Neural crest cell (in vitro differentiated cells): Measurements from ENCODE around the gene TWF2. TPM values are rescaled to one million over a fixed set of nuclear protein-coding genes. Genes with fewer than 3 reads are reported as not detected.
A peak's percentile ranks its signal among the peaks of the same experiment; 100 is the strongest.

Source experiments
- DNase-seq: peaks from one replicate; pipeline ENCODE4 v3.0.0; 2021; ENCODE audit warnings: low read depth, mixed read lengths, low spot score
- H3K27ac Mint-ChIP-seq: one replicate; pipeline ENCODE4 v1.8.0; 2021; ENCODE audit warnings: mild to moderate bottlenecking, mixed read lengths; ENCODE audit not compliant: unreplicated experiment
- H3K27me3 Mint-ChIP-seq: 2 replicates; pipeline ENCODE4 v1.8.0; 2021; ENCODE audit warnings: low read depth, mild to moderate bottlenecking, mixed read lengths
- H3K36me3 Mint-ChIP-seq: 2 replicates; pipeline ENCODE4 v1.8.0; 2021; ENCODE audit warnings: low read depth, mild to moderate bottlenecking, mixed read lengths
- H3K4me1 Mint-ChIP-seq: 2 replicates; pipeline ENCODE4 v1.8.0; 2021; ENCODE audit warnings: mixed read lengths
- H3K4me3 Mint-ChIP-seq: one replicate; pipeline ENCODE4 v1.8.0; 2021; ENCODE audit warnings: mild to moderate bottlenecking, mixed read lengths
- H3K9me3 Mint-ChIP-seq: 2 replicates; pipeline ENCODE4 v1.8.0; 2021; ENCODE audit warnings: mixed read lengths
- CTCF ChIP-seq: fragments of 200-600 bp; sonication (generic); conservative IDR thresholded peaks from 2 replicates; pipeline ENCODE4 v1.5.0; 2021; ENCODE audit warnings: antibody characterized with exemption, mild to moderate bottlenecking
- total RNA-seq: library from RNA; stranded (reverse); gene quantifications from 2 replicates; pipeline ENCODE4 v1.2.1, GENCODE V29; 2021

The TWF2 gene
- total RNA-seq, 1 donor from 2014 or later, result 31.7 TPM

- TF ChIP-seq CTCF, result no peak
- peaks cover 2% of the 10 kb centered on the region for H3K27me3 Mint-ChIP-seq
- no peaks in the 10 kb centered on the region for H3K36me3 Mint-ChIP-seq
- H3K4me1 Mint-ChIP-seq, result peaks cover 27% of the 10 kb centered on the region
- H3K27ac Mint-ChIP-seq, result no peak overlapping the region
- H3K4me3 Mint-ChIP-seq, result no peak overlapping the region
- DNase-seq, result no peak
- no peaks in the 10 kb centered on the region for H3K9me3 Mint-ChIP-seq
Observed at GRCh38 chr3:52236424-52236886, 2.5 kb downstream of the TWF2 start.

DNA sequence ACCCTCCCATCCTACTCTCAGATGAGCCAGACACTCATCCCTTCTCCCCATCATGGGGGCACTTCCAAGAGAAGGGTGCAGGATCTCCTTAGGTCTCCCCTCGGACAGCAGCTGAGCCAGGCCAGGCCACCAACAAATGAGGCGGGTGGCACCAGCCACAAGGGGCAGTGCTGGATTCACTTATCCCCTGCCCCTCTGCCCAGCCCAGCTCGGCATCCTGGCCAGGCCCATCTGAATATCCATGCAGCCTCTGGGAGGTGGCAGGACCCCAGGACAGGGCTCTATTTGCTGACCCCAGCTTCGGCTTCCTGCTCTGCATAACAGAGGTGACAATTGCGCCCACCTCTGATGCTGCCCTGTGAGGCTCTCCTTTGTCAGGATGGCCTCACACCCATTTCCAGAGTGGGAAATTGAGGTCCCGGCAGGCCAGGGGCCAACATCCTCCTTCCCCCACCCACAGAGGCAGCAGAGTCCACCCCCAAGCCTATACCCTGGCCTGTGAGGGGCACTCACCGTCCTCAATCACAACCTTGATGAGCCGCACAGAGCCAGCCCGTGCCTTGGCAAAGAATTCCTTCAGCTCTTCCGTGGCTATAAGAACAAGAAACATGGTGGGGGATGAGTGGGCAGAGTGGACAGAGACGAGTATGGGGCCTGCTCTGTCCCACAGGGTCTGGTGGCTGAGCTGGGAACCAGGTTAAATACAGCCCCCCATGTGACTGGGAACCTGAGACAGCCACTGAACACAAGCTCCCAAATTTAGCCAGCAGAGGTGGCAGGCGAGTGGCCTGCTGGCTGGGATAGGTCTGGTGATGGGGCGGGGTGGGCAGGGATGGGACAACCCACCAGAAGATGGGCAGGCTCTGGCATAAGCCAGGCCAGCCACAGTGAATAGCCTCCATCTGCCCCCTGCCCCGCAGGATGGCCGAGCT lies 4.2 kb downstream of the TWF2 start:
- Mint-ChIP-seq H3K4me3 (no peak overlapping the region), H3K27me3 (peaks cover 2% of the 10 kb centered on the region), H3K36me3 (no peaks in the 10 kb centered on the region), H3K27ac (peak overlapping the region; percentile 19), H3K4me1 (peaks cover 14% of the 10 kb centered on the region), H3K9me3 (no peaks in the 10 kb centered on the region)
- no peak for DNase-seq
- TF ChIP-seq CTCF, result no peak

GRCh38 chr3:52233968-52234367 lies 5.0 kb downstream of the TWF2 start:
- H3K27ac Mint-ChIP-seq, result no peak overlapping the region

GRCh38 chr3:52233108-52233591 lies 5.8 kb downstream of the TWF2 start:
- no peaks in the 10 kb centered on the region for H3K36me3 Mint-ChIP-seq
- DNase-seq, result no peak
- no peak for TF ChIP-seq CTCF
- no peak overlapping the region for H3K27ac Mint-ChIP-seq
- peaks cover 2% of the 10 kb centered on the region for H3K4me1 Mint-ChIP-seq
- H3K27me3 Mint-ChIP-seq, result no peaks in the 10 kb centered on the region
- no peaks in the 10 kb centered on the region for H3K9me3 Mint-ChIP-seq
- H3K4me3 Mint-ChIP-seq, result no peak overlapping the region

More at GRCh38 chr3:52233968-52234367, 5.0 kb downstream of the TWF2 start:
- Mint-ChIP-seq H3K36me3 (no peaks in the 10 kb centered on the region), H3K9me3 (no peaks in the 10 kb centered on the region), H3K4me1 (peaks cover 7% of the 10 kb centered on the region), H3K4me3 (no peak overlapping the region), H3K27me3 (peaks cover 2% of the 10 kb centered on the region)
- TF ChIP-seq CTCF, result no peak
- DNase-seq, result no peak

DNA sequence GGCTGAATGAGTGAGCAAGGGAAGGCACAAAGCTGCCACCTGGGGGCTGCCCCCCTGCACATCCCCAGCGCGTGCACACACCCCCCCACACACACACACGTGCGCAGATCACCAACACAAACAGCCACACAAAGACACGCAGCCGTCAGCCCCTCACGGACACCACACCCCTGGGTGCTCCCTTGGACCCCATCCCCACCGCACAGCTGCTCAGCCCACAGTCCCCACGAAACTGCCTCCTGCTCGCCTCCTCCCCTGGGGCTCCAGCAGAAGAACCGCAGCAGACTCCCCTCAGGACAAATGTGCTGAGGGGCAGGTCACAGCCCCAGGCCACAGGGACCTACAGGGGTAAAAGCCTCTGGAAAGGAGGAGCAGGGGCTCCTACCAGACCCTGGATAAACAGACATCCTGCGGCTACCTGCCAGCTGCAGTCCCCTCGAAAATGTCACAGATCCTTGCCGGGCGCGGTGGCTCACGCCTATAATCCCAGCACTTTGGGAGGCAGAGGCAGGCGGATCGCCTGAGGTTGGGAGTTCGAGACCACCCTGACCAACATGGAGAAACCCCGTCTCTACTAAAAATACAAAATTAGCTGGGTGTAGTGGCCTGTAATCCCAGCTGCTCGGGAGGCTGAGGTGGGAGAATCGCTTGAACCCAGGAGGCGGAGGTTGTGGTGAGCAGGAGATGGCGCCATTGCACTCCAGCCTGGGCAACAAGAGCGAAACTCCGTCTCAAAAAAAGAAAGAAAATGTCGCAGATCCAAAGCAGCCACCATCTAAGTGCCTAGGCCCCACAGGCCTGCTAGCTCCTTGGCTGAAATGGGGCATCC lies 6.5 kb downstream of the TWF2 start:
- Mint-ChIP-seq H3K27ac (no peak overlapping the region), H3K36me3 (no peaks in the 10 kb centered on the region), H3K27me3 (no peaks in the 10 kb centered on the region), H3K9me3 (no peaks in the 10 kb centered on the region), H3K4me1 (no peaks in the 10 kb centered on the region), H3K4me3 (no peak overlapping the region)
- peak; percentile 47 for TF ChIP-seq CTCF
- DNase-seq, result no peak
